HG03280 (cell line): ENCODE data around the gene GRM7.
"Not testable (repeated sequence)": the region's sequence is repeated elsewhere in the genome, so short reads cannot be mapped to it uniquely, and the experiment has no call there.

Experiments
- ATAC-seq: cut with Tn5 transposase; IDR thresholded peaks from one replicate; pipeline ENCODE4 v1.9.1; 2021; ENCODE audit warnings: mild to moderate bottlenecking, moderate library complexity; ENCODE audit not compliant: unreplicated experiment

The GRM7 gene

GRCh38 chr3:6860954-6861624 lies at the start of gene GRM7:
Gene GRM7 (plus strand): TSS chr3:6861115.
- ATAC-seq: no peak

DNA sequence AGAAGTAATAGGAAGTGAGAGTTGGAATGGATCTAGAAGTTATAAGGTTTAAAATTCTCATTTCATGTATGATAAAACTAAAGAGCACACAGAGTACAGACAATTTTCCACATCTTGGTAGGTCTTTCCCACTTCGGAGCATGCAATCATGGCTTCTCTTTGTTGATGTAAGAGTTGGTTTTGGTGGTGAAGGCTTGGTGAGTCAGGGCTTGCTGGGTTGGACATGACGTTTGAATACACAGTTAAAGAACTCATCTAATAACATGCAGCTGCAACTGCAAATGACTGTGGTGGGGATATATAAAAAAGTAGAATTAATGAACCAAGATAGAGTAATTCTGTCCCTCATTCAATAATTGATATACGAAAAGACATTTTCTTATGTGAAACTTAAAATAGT lies 39.5 kb upstream of the GRM7 start:
- no peak for ATAC-seq

DNA sequence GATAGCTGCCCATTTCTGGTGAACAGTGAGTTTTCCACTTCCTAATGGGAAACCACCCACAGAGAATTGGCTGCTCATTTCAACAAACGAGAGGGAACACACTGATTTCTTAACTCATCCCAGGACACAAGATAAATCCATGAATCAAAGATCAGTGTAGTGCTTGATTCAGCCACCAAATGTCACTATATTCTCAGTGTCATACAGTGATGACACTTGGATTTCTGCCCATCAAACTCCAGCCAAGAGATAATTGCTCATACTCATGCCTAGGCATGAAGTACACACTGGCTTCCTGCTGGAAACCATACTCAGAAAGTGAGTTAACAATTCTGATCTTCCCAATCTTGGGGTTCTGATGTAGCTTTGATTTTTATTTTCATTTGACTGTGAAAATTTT lies 35.4 kb upstream of the GRM7 start:
- no peak for ATAC-seq

GRCh38 chr3:6827453-6827852 lies 33.5 kb upstream of the GRM7 start:
- no peak for ATAC-seq

DNA sequence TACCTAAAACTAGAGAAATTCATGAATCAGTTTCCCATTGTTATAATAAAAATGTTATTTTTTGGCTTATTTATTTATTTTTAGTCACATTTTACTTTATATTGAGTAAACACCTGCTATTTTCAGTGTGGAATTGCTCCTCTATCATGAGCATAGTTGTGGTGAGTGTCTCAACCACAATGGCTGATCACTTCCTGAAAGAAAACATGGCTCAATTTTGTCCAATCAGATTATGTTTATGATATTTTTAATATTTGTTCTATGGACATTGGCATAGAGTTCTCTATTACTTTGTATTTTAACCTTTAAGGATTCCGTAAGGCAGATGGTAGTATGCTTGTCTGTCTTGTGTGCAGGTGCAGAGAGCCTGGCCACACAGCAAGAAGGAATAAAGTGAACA lies 16.2 kb upstream of the GRM7 start:
- no peak for ATAC-seq

GRCh38 chr3:6854184-6854583 lies 6.7 kb upstream of the GRM7 start:
- ATAC-seq: no peak

- no peak for ATAC-seq
These were observed 3.4 kb upstream of the GRM7 start for GRCh38 chr3:6857510-6857909.

DNA sequence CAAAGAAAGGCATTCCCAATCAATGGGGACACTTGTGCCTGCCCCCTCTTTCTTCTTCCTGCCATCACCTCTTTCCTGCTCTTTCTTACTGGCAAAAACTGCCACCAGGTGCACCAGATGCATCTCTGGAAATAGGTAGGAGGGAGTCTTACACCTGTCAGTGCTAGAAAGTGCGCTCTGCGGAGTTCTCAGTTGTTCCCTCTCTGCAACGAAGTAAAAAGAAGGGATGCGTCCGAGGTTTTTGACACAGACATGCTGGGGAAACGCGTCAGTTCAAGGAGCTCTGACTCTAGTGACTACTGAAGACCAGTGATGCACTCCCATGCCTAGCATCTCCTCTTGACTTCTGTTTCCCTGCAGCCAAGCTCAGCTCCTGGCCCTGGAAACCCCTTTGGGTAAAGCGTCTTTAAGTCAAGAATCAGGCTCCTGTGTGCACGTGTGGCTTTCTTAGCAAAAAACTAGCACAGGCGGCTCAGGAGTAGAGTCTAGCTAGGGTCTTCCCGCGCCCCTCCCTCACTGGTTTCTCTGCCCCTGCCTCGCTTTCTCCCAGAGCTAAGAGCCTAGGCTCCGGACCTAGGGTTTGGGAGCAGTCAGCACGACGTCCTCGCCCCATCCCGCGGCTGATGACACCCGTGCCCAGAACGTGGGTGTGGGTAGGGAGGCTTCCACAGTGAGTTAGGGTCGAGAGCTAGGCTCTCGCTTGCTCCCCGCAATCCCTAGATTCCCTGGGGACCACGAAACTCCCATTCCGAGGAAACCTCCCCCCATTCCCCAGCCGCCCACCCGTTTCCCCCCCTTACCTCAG lies 564 bp upstream of the GRM7 start:
- ATAC-seq: no peak

GRCh38 chr3:6861625-6862000 lies 698 bp downstream of the GRM7 start:
- ATAC-seq: no peak

DNA sequence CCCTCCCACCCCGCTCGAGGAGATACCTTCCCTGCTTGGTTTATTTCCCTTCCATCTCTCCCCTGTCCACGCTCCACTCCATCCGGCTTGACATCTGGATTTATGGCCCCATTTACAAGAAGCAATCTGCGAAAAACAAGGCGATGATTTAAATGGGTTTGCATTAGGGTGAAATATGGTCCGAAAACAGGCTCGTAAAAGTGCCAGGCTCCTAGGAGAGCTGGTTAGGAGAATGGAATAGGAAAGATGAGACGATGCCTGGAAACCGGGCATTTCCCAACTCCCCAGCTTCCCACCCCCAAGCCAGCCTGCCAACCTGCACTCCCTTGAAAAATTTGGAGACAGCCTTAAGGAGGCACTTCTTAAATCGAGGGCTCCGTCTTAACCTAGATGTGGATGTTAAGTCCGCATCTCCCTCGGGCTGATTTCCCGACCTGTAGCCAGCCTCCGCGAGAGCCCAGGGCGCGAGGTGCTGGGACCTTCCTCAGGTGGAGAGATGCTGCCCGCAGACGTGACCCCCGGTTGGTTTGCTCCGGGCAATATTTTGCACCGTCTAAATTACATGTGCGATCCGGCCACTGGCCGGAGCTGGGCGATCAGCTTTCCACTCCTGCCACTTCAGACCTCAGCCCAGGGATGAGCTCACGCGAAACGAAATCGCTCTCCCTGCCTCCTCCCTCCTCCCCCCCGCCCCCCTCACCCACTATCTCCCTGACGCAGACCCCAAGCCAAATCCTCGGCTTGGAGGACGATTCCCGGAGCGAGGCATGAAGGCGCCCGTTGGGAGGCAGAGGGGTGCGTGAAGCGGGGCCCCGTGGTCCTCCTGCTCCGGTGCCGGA lies 1.3 kb downstream of the GRM7 start:
- ATAC-seq: no peak

DNA sequence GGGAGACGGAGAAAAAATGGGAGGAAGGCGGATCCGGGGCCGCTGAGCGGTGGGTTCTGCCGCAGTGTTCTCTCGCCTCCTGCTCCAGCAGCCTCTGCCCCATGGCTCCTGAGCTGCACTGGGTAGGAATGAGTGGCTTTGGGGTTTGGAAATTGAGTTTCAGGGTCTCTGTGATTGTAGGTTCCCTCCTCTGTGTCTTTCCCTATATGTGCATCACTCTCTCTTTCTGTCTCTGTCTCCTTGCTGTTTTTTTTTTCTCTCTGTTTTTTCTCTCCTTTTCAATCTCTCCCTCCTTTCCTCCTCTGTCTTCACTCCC lies 1.9 kb downstream of the GRM7 start:
- no peak for ATAC-seq

DNA sequence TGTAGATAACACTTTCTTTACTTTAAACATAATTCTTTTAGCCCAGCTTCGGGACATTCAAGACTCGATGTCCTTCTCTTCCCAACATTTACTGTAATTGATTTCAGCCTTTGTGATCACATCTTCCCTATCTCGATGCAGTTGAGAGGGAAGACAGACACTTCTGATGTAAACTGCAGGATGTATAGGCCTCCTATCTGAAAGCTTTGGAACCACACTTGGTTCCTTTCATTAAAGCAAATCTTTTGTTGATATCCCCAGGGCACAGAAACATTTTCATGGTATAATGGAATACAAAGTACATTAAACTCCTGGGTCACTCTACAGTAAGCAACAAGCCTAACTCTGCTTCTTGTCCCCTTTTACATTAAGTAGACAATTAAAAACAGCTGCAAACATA lies 6.4 kb downstream of the GRM7 start:
- ATAC-seq: no peak

GRCh38 chr3:6878731-6879130 lies 17.8 kb downstream of the GRM7 start:
- ATAC-seq: no peak

DNA sequence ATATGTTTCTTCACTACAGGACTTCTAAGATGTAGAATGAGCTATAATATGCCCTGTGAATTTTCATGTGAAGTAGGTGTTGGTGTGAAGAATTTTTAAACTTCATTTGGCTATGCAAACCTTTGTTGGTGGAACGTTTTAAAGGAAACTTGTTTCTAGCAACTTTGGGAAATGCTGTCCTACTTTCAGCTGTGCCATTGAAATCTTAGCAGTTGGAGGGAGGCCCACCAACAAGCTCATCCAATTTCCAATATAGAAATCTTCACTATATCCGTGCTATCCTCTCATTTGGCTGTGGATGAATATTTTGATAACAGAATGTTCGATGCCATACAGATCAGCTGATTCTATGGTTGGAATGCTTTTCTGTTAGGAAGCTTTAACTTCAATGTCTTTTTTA lies 51.3 kb downstream of the GRM7 start:
- no peak for ATAC-seq

DNA sequence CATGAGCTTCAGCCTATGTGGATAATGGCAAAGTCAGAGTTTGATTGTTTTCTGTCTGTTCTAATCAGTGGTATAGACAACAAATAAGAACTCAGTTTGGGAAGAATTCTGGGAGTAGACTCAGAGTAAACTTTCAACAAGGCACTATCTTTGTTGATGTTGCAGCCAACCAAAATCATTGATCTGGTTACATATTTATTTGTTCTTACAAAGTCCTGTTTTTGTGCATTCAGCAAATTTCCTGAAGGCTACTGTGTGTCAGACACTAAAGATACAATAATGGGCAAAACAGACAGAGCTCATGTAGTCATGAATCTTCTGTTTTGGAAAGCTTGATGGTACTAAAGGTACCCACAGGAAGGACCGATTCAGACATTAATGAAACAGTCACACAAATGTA lies 55.0 kb downstream of the GRM7 start:
- no peak for ATAC-seq

GRCh38 chr3:6921066-6921465 lies 60.2 kb downstream of the GRM7 start:
- ATAC-seq: no peak

DNA sequence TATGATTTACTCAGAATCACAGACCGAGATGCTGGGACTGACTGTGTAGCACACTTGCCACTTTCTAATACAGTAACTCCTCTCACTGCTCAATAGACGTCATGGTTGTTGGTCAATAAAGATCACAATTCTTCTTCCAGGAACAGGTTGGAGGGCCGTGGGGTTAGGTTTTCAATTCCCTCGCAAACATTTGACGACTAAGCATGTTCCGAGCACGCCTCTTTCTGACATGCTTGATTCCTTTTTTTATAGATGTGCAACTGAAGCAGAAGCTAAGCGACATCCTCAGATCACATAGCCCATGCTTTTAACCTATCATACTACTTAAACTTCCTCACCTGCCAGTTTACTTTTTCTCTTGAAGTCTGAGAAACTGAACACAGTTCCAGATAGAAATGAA lies 61.0 kb downstream of the GRM7 start:
- ATAC-seq: no peak

DNA sequence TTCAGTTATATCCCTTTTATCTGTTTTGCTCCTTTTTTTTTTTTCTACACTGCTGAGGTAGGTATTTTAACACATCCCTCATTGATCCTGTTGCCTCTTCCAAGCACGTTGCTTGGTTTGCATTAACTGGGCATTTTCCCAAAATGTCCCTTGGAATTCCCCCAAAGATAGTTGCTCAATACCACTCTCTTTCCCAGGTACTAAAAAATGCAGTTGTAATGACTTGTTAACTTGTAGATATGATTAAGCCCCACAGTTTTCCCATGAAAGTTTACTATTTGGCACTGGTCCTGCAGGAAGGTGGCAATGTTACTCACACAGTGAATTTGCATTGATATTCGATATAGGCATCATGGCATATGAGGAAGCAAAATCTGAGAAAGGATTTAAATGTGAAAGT lies 67.1 kb downstream of the GRM7 start:
- ATAC-seq: no peak

DNA sequence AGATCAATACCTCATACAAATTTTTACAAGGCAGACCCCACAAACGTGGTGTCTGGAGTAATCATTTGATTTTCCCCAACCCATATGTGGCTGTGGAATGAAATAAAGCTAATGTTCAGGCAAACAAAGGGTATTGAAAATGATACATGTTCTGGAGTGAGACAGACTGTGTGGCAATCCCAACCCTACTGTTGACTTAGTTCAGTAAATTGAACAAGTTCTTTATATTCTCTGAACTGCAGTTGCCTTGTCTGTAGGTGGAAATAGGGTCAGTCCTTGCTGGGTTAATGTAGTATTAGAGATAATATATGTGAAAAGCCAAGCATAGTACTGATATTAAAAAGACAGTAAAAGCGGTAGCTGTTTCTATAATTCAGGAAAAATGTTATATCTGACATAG lies 69.0 kb downstream of the GRM7 start:
- no peak for ATAC-seq

- ATAC-seq: not testable (repeated sequence)
These were observed 74.5 kb downstream of the GRM7 start for GRCh38 chr3:6935418-6935817.

DNA sequence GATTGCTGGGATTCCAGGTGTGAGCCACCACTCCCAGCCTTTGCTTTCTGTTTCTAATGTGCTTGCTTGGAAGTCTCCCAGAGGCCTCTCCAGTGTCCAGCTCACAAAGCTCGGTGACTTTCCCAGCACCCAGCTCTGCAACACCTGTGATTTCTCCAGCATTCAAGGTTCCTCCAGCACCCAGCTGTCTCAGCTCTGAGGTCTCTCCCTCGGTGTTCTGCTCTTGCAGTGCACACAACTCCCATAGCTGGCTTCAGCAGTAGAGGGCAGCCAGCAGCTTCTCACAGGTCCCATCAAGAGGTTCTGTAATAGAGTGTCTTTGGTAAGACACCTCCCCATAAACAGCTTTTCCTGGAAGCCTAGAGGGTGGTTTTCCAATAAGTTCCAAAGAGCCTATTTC lies 75.1 kb downstream of the GRM7 start:
- ATAC-seq: no peak

DNA sequence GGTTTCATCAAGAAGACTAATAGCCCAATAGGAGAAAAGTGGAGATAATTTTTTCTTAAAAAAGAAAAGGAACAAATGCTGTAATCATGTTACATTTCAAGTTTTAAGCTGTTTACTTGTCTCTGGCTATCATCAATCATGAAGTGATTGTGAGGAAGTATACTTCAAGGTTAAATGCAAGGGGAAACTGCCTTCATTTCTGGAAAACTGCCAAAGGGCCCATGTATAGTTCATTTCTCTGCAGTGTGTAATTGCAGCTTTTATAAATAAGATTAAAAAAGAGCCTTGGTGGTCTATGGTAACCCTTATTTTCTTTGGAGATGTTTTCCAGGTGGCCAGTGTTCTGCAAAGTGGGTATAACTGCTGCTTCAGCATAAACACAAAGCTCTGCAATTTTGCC lies 101.9 kb downstream of the GRM7 start:
- ATAC-seq: no peak
